H1 (cell line): ENCODE results near the gene CRHBP. TPM values are rescaled to one million over a fixed set of nuclear protein-coding genes. Genes with fewer than 3 reads are reported as not detected.

Experiments
- ATF3 ChIP-seq: IDR thresholded peaks from 2 replicates; pipeline ENCODE4 v1.6.1; 2011; ENCODE audit warnings: low read depth, mild to moderate bottlenecking, low read length; ENCODE audit not compliant: insufficient read depth
- CBX5 ChIP-seq: fragments of 300-800, 300-1000 bp; sonication (generic); IDR thresholded peaks from 2 replicates; pipeline ENCODE4 v1.7.1; 2016; ENCODE audit warnings: antibody characterized with exemption, low read length, low read depth
- CEBPB ChIP-seq: IDR thresholded peaks from 2 replicates; pipeline ENCODE4 v1.6.1; 2012; ENCODE audit warnings: low read depth, low read length
- CHD1 ChIP-seq: IDR thresholded peaks from 2 replicates; pipeline ENCODE4 v1.6.1; 2012; ENCODE audit warnings: low read depth, low read length, improper control_type of control experiment
- E2F6 ChIP-seq: IDR thresholded peaks from 2 replicates; pipeline ENCODE4 v1.6.1; 2012; ENCODE audit warnings: inconsistent platforms
- EGR1 ChIP-seq: IDR thresholded peaks from 2 replicates; pipeline ENCODE4 v1.6.1; 2011; ENCODE audit warnings: low read depth, low read length, borderline replicate concordance
- EP300 ChIP-seq, 2 experiments: IDR thresholded peaks; 1 replicate in 1 of 2; 2 replicates in 1 of 2; pipeline ENCODE4 v1.6.1; 2011 to 2012; ENCODE audit warnings: low read depth in 2 of 2, low read length in 2 of 2, mild to moderate bottlenecking in 2 of 2, borderline replicate concordance in 1 of 2, inconsistent platforms in 1 of 2, moderate library complexity in 1 of 2
- EZH2 ChIP-seq: fragments of 200-600 bp; sonication (generic); IDR thresholded peaks from 2 replicates; pipeline ENCODE4 v1.7.1; 2012; ENCODE audit warnings: low read depth, mild to moderate bottlenecking, moderate library complexity, low read length, inconsistent platforms; ENCODE audit not compliant: severe bottlenecking
- GABPA ChIP-seq: IDR thresholded peaks from 2 replicates; pipeline ENCODE4 v1.6.1; 2011; ENCODE audit warnings: mild to moderate bottlenecking, low read length, moderate library complexity, borderline replicate concordance; ENCODE audit not compliant: insufficient read depth
- HDAC2 ChIP-seq, 2 experiments: fragments of 300-600 bp in 1 of 2; sonication (generic) in 1 of 2; IDR thresholded peaks; 2 replicates each; pipeline ENCODE4 v1.6.1; 2011 to 2012; ENCODE audit warnings: low read depth in 2 of 2, low read length in 2 of 2, mild to moderate bottlenecking in 2 of 2, moderate library complexity in 2 of 2, borderline replicate concordance in 1 of 2, inconsistent platforms in 1 of 2
- HDAC6 ChIP-seq: IDR thresholded peaks from one replicate; pipeline ENCODE4 v1.7.1; 2012; ENCODE audit warnings: low read depth, mild to moderate bottlenecking, inconsistent platforms, low read length, moderate library complexity
- PHF8 ChIP-seq: fragments of 200-600 bp; sonication (generic); conservative IDR thresholded peaks from 2 replicates; pipeline ENCODE4 v1.7.1; 2012; ENCODE audit warnings: low read depth, mild to moderate bottlenecking, inconsistent platforms, low read length, moderate library complexity
- POLR2A ChIP-seq, 2 experiments: IDR thresholded peaks; 1 replicate in 1 of 2; 2 replicates in 1 of 2; pipeline ENCODE4 v1.6.1; 2011; ENCODE audit warnings: low read depth in 2 of 2, low read length in 2 of 2, mild to moderate bottlenecking in 2 of 2; ENCODE audit errors: control extremely low read depth in 1 of 2
- POLR2AphosphoS5 ChIP-seq: IDR thresholded peaks from 2 replicates; pipeline ENCODE4 v1.6.1; 2011; ENCODE audit warnings: low read depth, low read length
- POU5F1 ChIP-seq: IDR thresholded peaks from 2 replicates; pipeline ENCODE4 v1.6.1; 2011; ENCODE audit warnings: low read depth, mild to moderate bottlenecking, low read length, moderate library complexity
- RBBP5 ChIP-seq: IDR thresholded peaks from 2 replicates; pipeline ENCODE4 v1.7.1; 2012; ENCODE audit warnings: low read depth, mild to moderate bottlenecking, inconsistent platforms, low read length, moderate library complexity, borderline replicate concordance
- RNF2 ChIP-seq: fragments of 200-900, 300-1000 bp; sonication (generic); IDR thresholded peaks from 2 replicates; pipeline ENCODE4 v1.7.1; 2016; ENCODE audit warnings: borderline replicate concordance, low read depth, mild to moderate bottlenecking, antibody characterized with exemption, low read length; ENCODE audit not compliant: poor library complexity, severe bottlenecking; ENCODE audit errors: missing control alignments
- SIX5 ChIP-seq: IDR thresholded peaks from 2 replicates; pipeline ENCODE4 v1.6.1; 2011; ENCODE audit warnings: mild to moderate bottlenecking, low read depth, low read length
- SUZ12 ChIP-seq: fragments of 200-600 bp; sonication (generic); IDR thresholded peaks from 2 replicates; pipeline ENCODE4 v1.6.1; 2012; ENCODE audit warnings: mild to moderate bottlenecking, inconsistent platforms, low read length, moderate library complexity, mixed read lengths
- TAF7 ChIP-seq: optimal IDR thresholded peaks from 2 replicates; pipeline ENCODE3; 2011; ENCODE audit warnings: low read depth, mild to moderate bottlenecking, inconsistent platforms, low read length, moderate library complexity, borderline replicate concordance
- TCF12 ChIP-seq: IDR thresholded peaks from 2 replicates; pipeline ENCODE4 v1.6.1; 2011; ENCODE audit warnings: low read depth, mild to moderate bottlenecking, low read length
- TEAD4 ChIP-seq: IDR thresholded peaks from 2 replicates; pipeline ENCODE4 v1.6.1; 2012; ENCODE audit warnings: low read depth, low read length, inconsistent platforms, mixed read lengths
- polyA plus RNA-seq, 7 experiments: library from polyadenylated mRNA; depleted of rRNA in 3 of 7; stranded (reverse) in 5 of 7; unstranded in 2 of 7; fragments of >200 nt in 5 of 7; fragments of 200-250 nt in 2 of 7; gene quantifications; 1 replicate in 5 of 7; 2 replicates in 1 of 7; 4 replicates in 1 of 7; pipeline versions ENCODE4 v1.2.1 to v1.2.3, GENCODE V29; 2011 to 2013; ENCODE audit warnings: missing spikeins in 2 of 7, mixed read lengths in 2 of 7
- total RNA-seq: library from RNA; stranded (reverse); fragmentation: NEBNext Ultra II Directional; extraction: Animal tissue kit (Norgen Biotek cat#: 25700); gene quantifications from 2 replicates; pipeline ENCODE4 v1.2.1, GENCODE V29; 2021

CRHBP gene
- total and polyA plus RNA-seq, 2 of the 8 experiments (the other 6 are each of a cell fraction or from before 2014, with no cell fraction given), result 0.30 TPM; not detected in 1

GRCh38 chr5:76953551-76954382 is 922 bp downstream of the CRHBP start (continued):
- TF ChIP-seq RNF2 (peak; percentile 52), SIX5 (no peak), PHF8 (no peak), CBX5 (no peak), POLR2AphosphoS5 (no peak), POU5F1 (no peak), ATF3 (no peak), RBBP5 (0 out of 2 replicates have a peak, but pooled peaks have one; percentile 82), EGR1 (no peak), HDAC6 (no peak), E2F6 (0 out of 2 replicates have a peak, but pooled peaks have one; percentile 37), CHD1 (no peak), GABPA (0 out of 2 replicates have a peak, but pooled peaks have one; percentile 16), EP300 (IDR thresholded peaks at IDR 0.05; ENCODE audit: borderline replicate concordance in 1 of 2, low read depth in 2 of 2, low read length in 2 of 2) (no peak), TEAD4 (no peak), TCF12 (no peak), SUZ12 (peak; percentile 95), CEBPB (no peak), TAF7 (no peak), HDAC2 (IDR thresholded peaks at IDR 0.05; ENCODE audit: borderline replicate concordance in 1 of 2, low read depth in 2 of 2, low read length in 2 of 2) (peak in 1 of 2 experiments; percentile 22; a peak in 1 of 4 replicates), POLR2A (IDR thresholded peaks at IDR 0.05; ENCODE audit: control extremely low read depth in 1 of 2, low read depth in 2 of 2, low read length in 2 of 2) (no peak), EZH2 (peak; percentile 85)
